ENCODE data around the gene ABCA6. TPM values are rescaled to one million over a fixed set of nuclear protein-coding genes. Genes with fewer than 3 reads are reported as not detected.

Gene ABCA6
- total and polyA plus RNA-seq, 2 experiments from 2014 or later: 1.6 to 6.3 TPM

DNA sequence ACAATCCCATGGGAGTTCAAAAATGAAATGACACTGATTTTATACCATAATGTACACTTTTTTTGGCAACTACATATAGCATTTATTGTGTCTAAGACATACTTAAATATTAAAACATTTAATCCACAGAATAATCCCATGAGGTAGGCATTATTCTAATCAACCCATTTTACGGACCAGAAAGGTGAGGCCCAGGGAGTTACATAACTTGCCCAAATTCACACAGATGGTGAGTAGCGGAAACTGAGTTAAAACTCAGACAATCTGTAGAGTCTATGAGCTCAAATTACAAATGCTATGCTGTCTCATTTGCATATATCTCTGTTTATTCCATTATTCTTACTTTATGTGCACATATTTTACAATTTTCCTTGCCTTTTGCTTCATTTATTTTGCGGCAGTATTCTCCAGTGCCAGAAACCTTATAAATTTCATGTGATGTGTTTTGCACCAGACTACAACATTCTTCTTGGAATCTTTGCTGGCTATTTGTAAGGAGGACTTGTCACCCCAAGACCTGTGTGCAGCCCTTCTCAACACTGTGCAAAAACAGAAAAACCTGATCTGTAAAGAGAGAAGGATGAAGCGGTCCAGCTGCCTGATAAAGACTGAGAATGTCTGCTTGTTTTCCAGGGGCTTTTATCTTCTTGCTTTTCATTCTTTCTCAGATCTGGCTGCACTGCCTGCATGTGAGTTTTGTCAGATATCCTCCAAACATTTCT lies 78.7 kb downstream of the ABCA6 start:
- Histone ChIP-seq H3K79me2 (no peaks in the 10 kb centered on the region), H3K27me3 (no peaks in the 10 kb centered on the region), H3K36me3 (replicated peaks; ENCODE audit: insufficient read depth, low read depth) (no peaks in the 10 kb centered on the region), H3K9me3 (ENCODE audit: low read depth) (no peaks in the 10 kb centered on the region), H3K4me3 (no peak overlapping the region), H2AFZ (no peak overlapping the region), H3K27ac (no peak overlapping the region), H4K20me1 (ENCODE audit: insufficient read depth, poor library complexity, severe bottlenecking) (no peaks in the 10 kb centered on the region), H3K9me2 (replicated peaks; ENCODE audit: insufficient read depth) (no peaks in the 10 kb centered on the region), H3K4me2 (no peak overlapping the region), H3K4me1 (ENCODE audit: insufficient read depth) (no peaks in the 10 kb centered on the region)
- TF ChIP-seq, protein P1, sequence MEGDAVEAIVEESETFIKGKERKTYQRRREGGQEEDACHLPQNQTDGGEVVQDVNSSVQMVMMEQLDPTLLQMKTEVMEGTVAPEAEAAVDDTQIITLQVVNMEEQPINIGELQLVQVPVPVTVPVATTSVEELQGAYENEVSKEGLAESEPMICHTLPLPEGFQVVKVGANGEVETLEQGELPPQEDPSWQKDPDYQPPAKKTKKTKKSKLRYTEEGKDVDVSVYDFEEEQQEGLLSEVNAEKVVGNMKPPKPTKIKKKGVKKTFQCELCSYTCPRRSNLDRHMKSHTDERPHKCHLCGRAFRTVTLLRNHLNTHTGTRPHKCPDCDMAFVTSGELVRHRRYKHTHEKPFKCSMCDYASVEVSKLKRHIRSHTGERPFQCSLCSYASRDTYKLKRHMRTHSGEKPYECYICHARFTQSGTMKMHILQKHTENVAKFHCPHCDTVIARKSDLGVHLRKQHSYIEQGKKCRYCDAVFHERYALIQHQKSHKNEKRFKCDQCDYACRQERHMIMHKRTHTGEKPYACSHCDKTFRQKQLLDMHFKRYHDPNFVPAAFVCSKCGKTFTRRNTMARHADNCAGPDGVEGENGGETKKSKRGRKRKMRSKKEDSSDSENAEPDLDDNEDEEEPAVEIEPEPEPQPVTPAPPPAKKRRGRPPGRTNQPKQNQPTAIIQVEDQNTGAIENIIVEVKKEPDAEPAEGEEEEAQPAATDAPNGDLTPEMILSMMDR (IDR thresholded peaks at IDR 0.05; ENCODE audit: poor library complexity): no peak
- TF ChIP-seq EZH2 (IDR thresholded peaks at IDR 0.05; ENCODE audit: borderline replicate concordance): no peak
- no peak for TF ChIP-seq EZH2phosphoT487 (IDR thresholded peaks at IDR 0.05; ENCODE audit: low read depth, severe bottlenecking, unreplicated experiment)
- no peak for DNase-seq (ENCODE audit: low spot score)
- 87% methylated on average over 4 of the region's 4 CpGs for WGBS (ENCODE audit: low lambda C conversion rate, missing lambda C conversion rate)

DNA sequence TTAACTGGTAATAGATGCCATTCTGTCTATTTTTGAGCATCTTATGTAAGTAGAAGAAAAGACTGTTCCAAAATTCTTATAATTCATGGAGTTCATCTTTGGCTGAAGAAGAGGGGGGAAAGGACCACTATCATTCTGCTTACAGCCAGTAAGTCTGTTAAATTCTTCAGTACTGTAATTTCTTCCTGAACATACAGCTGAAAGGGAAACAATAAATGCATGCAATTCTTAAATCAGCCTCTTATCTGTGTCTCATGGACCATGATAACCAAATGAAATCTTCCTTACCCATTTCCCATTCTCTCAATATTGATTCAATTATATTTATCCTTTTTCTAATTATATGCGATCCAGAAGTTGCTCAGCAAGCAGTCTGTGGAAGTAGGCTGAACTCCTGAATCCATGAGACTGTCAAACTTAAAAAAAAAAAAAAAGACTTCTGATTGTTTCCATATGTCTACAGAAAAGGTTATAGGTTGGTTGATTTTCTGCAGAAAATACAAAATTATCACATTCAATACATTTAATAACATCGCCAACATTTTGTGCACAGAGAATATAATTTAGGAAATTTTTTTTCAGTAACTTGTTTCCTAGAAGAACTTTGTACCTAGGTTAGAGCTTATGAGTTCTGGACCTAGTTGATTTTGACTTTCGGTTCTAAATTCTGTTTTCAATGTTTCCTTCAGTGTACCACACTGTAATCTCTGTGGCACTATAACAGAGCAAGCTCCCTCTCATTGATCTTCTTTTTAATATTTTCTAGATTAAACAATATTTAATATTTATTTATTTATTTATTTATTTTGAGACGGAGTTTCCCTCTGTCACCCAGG lies 79.8 kb downstream of the ABCA6 start:
- H3K4me3 ChIP-seq: no peak overlapping the region
- TF ChIP-seq EZH2phosphoT487 (IDR thresholded peaks at IDR 0.05; ENCODE audit: low read depth, severe bottlenecking, unreplicated experiment) (no peak), EZH2 (IDR thresholded peaks at IDR 0.05; ENCODE audit: borderline replicate concordance) (no peak)
- TF ChIP-seq, protein P1 (IDR thresholded peaks at IDR 0.05; ENCODE audit: poor library complexity): no peak
- no peaks in the 10 kb centered on the region for H3K9me3 ChIP-seq (ENCODE audit: low read depth)
- DNase-seq (ENCODE audit: low spot score): no peak
- H3K27me3 ChIP-seq: no peaks in the 10 kb centered on the region
- no peaks in the 10 kb centered on the region for H3K79me2 ChIP-seq
- H3K36me3 ChIP-seq (replicated peaks; ENCODE audit: insufficient read depth, low read depth): no peaks in the 10 kb centered on the region
- no peaks in the 10 kb centered on the region for H4K20me1 ChIP-seq (ENCODE audit: insufficient read depth, poor library complexity, severe bottlenecking)
- no peaks in the 10 kb centered on the region for H3K4me1 ChIP-seq (ENCODE audit: insufficient read depth)
- 89% methylated on average over 4 of the region's 4 CpGs for WGBS (ENCODE audit: low lambda C conversion rate, missing lambda C conversion rate)
- H3K9me2 ChIP-seq (replicated peaks; ENCODE audit: insufficient read depth): no peaks in the 10 kb centered on the region
- H3K27ac ChIP-seq: no peak overlapping the region
- H3K4me2 ChIP-seq: no peak overlapping the region
- no peak overlapping the region for H2AFZ ChIP-seq

GRCh38 chr17:69060822-69061221 lies 80.9 kb downstream of the ABCA6 start, which contains the start of gene ABCA9:
Gene ABCA9 (minus strand): TSS chr17:69060927. CDS start chr17:69051126, 9,801 bp downstream.
- Histone ChIP-seq H3K79me2 (no peaks in the 10 kb centered on the region), H3K9me3 (ENCODE audit: low read depth) (no peaks in the 10 kb centered on the region), H3K36me3 (replicated peaks; ENCODE audit: insufficient read depth, low read depth) (no peaks in the 10 kb centered on the region), H3K4me2 (no peak within 1 kb of the TSS), H3K4me3 (no peak within 1 kb of the TSS), H3K27me3 (no peaks in the 10 kb centered on the region), H4K20me1 (ENCODE audit: insufficient read depth, poor library complexity, severe bottlenecking) (no peaks in the 10 kb centered on the region), H3K27ac (no peak within 1 kb of the TSS), H3K4me1 (ENCODE audit: insufficient read depth) (no peaks in the 10 kb centered on the region), H2AFZ (no peak within 1 kb of the TSS), H3K9me2 (replicated peaks; ENCODE audit: insufficient read depth) (no peaks in the 10 kb centered on the region)
- no peak for DNase-seq (ENCODE audit: low spot score)
- TF ChIP-seq EZH2phosphoT487 (IDR thresholded peaks at IDR 0.05; ENCODE audit: low read depth, severe bottlenecking, unreplicated experiment): no peak
- TF ChIP-seq, protein P1 (IDR thresholded peaks at IDR 0.05; ENCODE audit: poor library complexity): no peak
- TF ChIP-seq EZH2 (IDR thresholded peaks at IDR 0.05; ENCODE audit: borderline replicate concordance): no peak
- WGBS (ENCODE audit: low lambda C conversion rate, missing lambda C conversion rate): 51% methylated on average over 2 of the region's 2 CpGs
